Pulmonary artery endothelial cell (primary cell): ENCODE results near the gene SMG5. TPM values are rescaled to one million over a fixed set of nuclear protein-coding genes. Genes with fewer than 3 reads are reported as not detected.
"Not testable (repeated sequence)": the region's sequence is repeated elsewhere in the genome, so short reads cannot be mapped to it uniquely, and the experiment has no call there.

Experiments
- DNase-seq: peaks from one replicate; pipeline ENCODE4 v3.0.0-alpha.2; 2011; ENCODE audit warnings: low read depth, low spot score
- total RNA-seq: library from RNA; depleted of rRNA; stranded (reverse); fragments of >200 nt; gene quantifications from 2 replicates; pipeline ENCODE4 v1.2.3, GENCODE V29; 2014

The SMG5 gene
- total RNA-seq, 1 donor from 2014 or later: 47.6 TPM

GRCh38 chr1:156245451-156246232 lies 37.0 kb downstream of the SMG5 start:
- no peak for DNase-seq

DNA sequence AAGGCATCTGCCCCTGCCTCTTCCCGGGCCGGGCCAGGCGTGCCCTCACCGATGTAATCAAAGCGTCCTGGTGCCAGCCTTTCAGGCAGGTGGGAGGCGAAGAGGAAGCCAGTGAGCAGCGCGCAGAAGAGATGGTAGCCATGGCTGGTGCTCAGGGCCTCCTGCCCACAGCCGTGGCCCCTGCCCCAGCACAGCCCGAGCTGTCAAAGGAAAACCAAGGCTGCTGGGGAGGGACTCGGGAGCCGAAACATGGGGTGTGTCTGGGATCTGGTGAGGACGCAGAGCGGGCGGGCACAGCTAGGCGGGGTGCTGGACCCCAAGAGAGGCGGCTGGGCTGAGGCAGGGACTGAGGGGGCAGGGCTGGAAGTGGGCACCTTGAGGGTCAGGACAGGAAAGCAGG lies 37.9 kb downstream of the SMG5 start:
- no peak for DNase-seq

DNA sequence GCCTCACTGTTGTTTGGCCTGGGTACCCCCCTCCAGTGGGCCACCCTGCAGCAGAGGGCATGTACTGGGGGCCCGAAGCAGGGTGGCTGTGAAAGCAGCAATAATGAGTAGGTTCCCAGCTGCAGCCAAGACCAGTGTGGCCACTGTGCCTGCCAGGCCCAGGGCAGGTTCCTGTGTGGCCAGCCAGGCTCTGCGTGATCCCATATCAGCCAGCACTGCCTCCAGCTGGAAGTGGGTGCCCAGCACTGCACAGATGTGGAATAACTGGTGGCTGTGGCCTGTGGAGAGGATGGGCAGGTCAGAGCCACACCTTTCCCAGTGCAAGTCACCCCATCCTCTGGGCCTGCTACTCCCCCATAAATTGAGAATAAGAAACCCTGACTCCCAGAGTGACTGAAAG lies 38.5 kb downstream of the SMG5 start:
- DNase-seq: no peak

DNA sequence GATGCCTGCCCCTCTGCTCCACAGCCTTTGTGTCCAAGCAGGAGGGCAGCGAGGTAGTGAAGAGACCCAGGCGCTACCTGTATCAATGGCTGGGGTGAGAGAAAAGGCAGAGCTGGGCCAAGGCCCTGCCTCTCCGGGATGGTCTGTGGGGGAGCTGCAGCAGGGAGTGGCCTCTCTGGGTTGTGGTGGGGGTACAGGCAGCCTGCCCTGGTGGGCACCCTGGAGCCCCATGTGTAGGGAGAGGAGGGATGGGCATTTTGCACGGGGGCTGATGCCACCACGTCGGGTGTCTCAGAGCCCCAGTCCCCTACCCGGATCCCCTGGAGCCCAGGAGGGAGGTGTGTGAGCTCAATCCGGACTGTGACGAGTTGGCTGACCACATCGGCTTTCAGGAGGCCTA lies 39.9 kb downstream of the SMG5 start:
- no peak for DNase-seq

DNA sequence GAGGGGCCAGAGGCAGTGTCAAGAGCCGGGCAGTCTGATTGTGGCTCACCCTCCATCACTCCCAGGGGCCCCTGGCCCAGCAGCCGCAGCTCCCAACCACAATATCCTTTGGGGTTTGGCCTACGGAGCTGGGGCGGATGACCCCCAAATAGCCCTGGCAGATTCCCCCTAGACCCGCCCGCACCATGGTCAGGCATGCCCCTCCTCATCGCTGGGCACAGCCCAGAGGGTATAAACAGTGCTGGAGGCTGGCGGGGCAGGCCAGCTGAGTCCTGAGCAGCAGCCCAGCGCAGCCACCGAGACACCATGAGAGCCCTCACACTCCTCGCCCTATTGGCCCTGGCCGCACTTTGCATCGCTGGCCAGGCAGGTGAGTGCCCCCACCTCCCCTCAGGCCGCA lies 40.7 kb downstream of the SMG5 start, which contains the start of gene BGLAP:
TSS of gene BGLAP (plus strand) at position 259 of the 400 bp plus-strand sequence. CDS start at position 307, 48 bp downstream.
- DNase-seq: no peak

DNA sequence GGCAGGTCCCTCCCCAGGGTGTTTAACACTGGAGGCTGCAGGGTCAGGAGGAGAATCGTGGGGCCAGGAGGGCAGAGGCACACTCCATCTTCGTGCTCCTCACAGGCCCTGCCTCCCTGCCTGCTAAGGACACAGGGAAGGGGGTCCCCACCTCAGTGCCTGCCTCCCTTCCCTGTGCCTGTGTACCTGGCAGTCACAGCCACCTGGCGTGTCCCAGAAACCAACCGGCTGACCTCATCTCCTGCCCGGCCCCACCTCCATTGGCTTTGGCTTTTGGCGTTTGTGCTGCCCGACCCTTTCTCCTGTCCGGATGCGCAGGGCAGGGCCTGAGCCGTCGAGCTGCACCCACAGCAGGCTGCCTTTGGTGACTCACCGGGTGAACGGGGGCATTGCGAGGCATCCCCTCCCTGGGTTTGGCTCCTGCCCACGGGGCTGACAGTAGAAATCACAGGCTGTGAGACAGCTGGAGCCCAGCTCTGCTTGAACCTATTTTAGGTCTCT lies 41.3 kb downstream of the SMG5 start:
- no peak for DNase-seq

DNA sequence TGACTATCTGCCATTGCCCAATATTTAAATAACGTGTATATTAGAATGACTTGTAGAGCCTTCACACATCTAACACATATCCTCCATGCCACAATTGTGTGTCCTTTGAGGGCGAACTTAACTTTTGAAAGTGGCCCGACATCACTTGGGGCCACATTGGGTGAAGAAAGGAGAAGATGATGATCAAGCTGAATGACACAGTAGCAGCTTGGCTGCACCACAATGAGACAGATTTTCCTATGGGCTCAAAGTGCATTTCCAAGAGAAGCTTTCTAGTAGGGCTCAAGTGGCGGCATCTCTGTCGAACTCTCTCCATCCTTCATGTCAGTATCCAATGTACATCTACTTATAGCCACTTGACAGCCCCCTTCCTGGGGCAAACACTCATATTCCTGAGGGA lies 44.4 kb downstream of the SMG5 start:
- no peak for DNase-seq

DNA sequence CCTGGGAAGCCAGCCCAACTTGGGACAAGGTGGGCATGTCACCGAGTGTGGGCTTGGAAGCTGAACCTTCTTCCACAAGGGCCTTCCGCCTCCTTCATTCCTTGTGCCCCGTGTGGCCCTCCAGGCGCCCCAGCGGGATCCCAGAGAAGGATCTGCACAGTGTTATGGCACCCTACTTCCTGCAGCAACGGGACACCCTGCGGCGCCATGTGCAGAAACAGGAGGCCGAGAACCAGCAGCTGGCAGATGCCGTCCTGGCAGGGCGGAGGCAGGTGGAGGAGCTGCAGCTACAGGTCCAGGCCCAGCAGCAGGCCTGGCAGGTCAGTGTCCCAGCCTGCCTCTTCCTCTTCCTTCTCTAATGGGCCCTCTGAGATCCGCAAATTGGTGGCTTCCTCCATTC lies 46.5 kb downstream of the SMG5 start:
- no peak for DNase-seq

DNA sequence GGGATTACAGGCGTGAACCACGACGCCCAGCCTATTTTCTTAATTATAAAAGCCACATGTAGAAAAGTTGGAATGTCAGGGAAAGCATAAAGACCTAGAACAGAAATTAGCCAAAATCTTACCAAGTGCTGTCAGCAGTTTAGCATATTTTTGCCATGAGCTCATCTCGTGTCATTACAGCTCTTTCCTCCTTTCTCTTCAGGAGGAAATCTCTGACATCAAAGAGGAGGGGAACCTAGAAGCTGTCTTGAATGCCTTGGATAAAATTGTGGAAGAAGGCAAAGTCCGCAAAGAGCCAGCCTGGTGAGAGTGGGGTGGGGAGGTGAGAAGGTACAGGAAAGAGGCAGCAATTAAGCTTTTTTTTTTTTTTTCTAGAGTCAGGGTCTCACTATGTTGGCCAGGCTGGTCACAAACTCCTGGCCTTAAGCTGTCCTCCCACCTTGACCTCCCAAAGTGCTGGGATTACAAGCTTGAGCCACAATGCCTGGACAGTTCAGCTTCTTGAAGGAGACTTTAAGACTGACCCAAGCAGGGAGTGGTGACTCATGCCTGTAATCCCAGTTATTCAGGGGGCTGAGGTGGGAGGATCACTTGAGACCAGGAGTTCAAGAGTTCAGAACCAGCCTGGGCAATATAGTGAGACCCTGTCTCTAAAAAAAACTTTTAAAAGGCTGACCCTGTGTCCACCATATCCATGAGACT lies 49.0 kb downstream of the SMG5 start:
- DNase-seq: no peak

- DNase-seq: no peak
Observed at GRCh38 chr1:156232201-156232894, 50.3 kb downstream of the SMG5 start.

- DNase-seq: no peak
Observed at GRCh38 chr1:156230473-156230837, 52.2 kb downstream of the SMG5 start.

- DNase-seq: no peak
Observed at GRCh38 chr1:156229809-156230472, 52.7 kb downstream of the SMG5 start.

- DNase-seq: no peak
Observed at GRCh38 chr1:156228501-156228900, 54.1 kb downstream of the SMG5 start.

DNA sequence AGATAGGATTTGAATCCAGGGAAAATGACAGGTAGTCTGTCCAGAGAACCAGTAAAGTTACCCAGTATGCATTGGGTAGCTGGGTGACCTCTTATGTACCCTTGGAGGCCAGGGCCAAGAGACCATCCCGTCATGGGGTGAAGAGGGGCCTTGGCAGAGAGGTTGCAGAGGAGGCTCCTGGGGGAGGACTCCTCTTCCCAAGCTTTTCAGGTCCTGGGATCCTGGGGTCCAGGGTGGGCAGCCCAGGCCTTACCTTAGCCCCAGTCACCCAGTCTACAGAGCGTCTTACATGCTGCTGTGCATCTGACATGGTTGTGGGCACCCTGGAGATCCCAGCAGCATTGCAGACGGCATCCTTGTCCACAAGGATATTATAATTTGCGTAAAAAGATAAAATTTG lies 55.8 kb downstream of the SMG5 start:
- no peak for DNase-seq

- no peak for DNase-seq
Observed at GRCh38 chr1:156226116-156226538, 56.5 kb downstream of the SMG5 start.

DNA sequence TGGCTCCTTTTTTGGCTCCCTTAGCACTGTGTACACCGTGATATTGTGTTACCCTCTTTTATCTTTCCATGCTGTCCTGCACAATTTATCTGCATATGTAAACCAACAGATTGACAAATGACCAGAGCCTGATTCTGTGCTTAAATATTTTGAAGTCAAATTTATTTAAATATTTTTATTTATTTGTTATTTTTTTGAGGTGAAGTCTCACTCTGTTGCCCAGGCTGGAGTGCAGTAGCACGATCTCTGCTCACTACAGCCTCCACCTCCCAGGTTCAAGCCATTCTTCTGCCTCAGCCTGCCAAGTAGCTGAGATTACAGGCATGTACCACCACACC lies 57.0 kb downstream of the SMG5 start:
- no peak for DNase-seq

DNA sequence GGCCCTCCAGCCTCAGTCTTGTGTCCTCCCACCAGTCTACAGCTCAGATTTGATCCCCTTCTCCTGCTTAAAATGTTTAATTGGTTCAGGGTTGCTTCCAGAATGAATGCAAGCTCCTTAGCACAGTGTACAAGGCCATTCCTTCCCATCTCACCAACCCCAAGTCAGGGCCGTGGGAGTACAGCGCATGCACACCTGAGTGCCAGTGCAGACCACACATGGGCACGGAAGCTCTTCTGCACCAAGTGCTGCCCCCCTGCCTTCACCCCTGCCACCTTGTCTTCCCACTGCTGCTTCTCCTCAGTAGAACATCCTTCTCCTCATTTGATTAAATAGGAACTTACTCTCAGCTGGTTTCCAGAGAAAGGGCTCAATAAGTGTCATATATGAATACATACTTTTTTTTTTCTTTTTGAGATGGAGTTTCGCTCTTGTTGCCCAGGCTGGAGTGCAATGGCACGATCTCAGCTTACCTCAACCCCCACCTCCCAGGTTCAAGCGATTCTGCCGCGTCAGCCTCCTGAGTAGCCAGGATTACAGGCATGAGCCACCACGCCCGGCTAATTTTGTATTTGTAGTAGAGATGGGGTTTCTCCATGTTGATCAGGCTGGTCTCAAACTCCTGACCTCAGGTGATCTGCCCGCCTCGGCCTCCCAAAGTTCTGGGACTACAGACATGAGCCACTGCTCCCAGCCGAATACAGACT lies 60.5 kb downstream of the SMG5 start:
- DNase-seq: no peak

- DNase-seq: no peak
Observed at GRCh38 chr1:156220226-156220625, 62.4 kb downstream of the SMG5 start.

GRCh38 chr1:156217871-156218270 lies 64.8 kb downstream of the SMG5 start:
- DNase-seq: no peak

DNA sequence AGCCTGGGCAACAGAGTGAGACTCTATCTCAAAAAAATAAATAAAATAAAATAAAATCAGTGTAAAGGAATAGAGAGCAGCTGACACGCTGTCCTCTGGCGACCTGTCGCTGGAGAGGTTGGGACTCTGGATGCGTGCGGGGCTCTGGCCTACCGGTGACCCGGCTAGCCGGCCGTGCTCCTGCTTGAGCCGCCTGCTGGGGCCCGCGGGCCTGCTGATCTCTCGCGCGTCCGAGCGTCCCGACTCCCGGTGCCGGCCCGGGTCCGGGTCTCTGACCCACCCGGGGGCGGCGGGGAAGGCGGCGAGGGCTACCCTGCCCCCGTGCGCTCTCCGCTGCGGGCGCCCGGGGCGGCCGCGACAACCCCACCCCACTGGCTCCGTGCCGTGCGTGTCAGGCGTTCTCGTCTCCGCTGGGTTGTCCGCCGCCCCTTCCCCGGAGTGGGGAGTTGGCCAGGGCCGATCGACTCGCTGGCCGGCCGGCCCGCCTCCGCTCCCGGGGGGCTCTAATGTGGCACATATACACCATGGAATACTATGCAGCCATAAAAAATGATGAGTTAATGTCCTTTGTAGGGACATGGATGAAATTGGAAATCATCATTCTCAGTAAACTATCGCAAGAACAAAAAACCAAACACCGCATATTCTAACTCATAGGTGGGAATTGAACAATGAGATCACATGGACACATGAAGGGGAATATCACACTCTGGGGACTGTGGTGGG lies 66.1 kb downstream of the SMG5 start:
- DNase-seq: not testable (repeated sequence)
